ENCODE measurements around the gene CDKN1C.

- TF ChIP-seq POLR2A (IDR thresholded peaks at IDR 0.05) (no peak), CTCF (IDR thresholded peaks at IDR 0.05) (no peak)
These were observed 23.7 kb upstream of the CDKN1C start for GRCh38 chr11:2909133-2909902.
